Measurements from ENCODE around the gene IGFBP7.
"Not testable (repeated sequence)": the region's sequence is repeated elsewhere in the genome, so short reads cannot be mapped to it uniquely, and the experiment has no call there.

The IGFBP7 gene

GRCh38 chr4:57070461-57070860 lies 39.7 kb downstream of the IGFBP7 start:
- no peak for DNase-seq
- no peak for ATAC-seq

DNA sequence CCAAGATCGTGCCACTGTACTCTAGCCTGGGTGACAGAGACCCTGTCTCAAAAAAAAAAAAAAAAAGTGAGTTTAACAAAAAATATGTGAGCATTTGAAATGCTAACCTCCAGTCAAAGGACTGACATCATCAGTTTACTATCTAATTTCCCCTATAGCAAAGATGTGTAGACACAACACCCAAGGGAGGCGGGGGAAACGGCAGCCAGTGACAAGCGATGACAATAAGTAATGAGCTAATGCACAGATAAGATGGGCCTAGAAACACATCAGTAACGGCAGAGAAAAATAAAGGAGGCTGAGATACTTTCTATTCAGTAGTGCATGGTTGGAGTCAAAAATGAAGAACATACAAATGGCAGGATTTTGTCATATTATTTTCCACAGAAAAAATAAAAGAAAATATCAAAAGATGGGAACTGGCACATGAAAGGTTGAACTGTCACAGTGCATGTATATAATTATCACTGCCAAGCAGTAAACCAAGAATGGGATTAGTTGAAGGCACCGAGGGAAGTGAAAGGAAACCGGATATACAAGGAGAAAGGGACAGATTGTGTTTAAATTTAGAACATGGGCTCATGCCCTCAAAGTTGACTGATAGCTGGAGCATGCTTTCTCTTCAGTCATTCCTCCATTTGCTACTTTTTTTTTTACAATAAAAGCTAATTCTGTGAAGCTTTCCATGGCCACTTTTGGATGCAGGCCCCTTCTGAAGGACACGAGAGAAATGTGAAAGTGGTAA lies 41.8 kb downstream of the IGFBP7 start:
- DNase-seq, result no peak
- no peak for ATAC-seq

DNA sequence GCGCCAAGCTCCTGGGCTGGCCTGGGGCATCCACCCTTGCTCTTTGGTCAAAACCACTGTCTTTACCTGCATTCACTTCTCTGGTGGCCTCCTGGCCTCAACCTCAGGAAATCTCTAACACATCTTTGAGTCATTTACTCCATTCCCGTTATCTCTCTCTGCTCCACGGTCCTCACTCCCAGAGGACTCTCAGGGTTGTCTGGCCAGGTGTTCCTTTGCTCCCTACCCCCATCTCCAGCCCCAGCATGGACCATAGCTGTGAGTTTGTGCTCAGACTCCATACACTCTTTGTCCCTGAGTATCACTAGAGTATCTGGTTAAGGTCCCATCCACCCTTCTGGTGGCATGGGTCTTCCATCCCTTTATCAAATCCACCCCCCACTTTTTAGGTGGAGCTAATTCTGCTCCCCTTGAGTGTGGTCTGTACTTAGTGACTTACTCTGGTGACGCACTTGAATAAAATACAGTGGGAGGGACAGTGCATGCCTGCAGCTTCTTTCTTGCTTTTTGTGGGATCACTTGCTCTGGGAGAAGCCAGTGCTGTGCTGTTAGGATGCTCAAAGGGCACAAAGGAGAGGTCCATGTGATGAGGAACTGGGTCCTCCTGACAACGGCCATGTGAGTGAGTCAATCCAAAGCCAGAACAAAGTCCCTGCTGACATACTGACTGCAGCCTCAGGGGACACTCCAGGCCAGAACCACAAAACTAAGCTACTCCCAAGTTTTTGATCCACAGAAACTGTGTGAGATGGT lies 44.3 kb downstream of the IGFBP7 start:
- no peak for DNase-seq
- ATAC-seq, result no peak

DNA sequence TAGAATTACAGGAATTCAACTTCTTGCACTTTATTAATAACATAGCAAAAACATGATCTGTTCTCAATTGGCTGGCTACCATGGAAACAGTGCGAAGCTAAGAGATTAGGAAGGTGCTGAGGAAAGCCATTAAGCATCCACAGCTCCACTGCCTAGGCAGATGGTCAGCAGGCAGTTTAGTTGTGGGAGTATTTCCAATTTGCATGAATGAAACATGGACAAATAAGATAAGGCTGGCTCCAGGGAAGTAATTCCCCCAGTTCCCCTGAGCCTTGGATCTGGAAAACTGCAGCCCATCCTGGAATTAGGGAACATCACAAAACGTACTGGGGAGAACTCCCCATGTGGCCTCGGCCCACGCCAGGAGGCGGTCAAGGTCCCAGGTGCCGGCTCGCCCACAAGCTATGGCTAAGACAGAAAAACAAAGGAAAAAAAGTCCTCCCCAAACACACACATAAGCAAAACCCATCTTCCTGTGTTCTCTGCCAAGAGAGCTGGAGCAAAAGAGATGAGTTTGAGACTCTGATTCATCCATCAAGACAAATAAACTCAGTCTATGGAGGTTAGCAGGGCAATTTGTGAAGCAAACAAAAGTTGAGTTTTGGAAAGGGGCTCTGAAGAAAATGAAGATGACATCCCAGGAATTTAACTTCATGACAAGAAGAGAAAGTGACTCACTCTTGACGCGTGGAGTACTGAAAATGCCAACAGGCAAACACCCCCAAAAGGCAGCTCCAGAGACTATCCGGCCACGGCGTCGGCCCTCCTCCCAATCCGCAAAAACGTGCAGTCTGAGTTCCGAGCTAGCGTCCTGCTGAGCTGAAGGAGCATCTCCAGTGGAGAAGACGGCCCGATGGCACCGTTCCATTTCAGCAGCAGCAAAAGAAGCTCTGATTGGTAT lies 45.1 kb downstream of the IGFBP7 start:
- ATAC-seq, result no peak
- DNase-seq, result no peak

GRCh38 chr4:57064120-57064519 lies 46.1 kb downstream of the IGFBP7 start:
- DNase-seq, result no peak
- no peak for ATAC-seq

DNA sequence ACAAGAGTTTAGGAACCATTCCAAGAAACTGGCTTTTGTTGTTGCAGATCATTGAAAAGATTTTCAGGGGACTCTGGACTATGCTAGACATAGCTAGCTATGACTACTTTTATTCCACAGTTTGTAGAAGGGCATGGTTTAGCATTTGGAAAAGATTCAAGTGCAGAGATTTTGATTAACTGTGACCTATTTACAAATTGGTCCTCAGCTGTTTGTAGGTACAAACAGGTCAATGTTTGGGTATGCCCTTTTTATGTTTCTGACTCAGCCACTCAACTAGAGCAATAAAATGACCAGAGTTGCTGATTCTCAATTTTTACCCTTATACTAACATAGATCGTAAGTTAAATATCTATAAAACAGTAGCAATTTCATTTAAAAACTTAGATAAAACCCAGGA lies 46.7 kb downstream of the IGFBP7 start:
- DNase-seq (no peak), ATAC-seq (no peak)

DNA sequence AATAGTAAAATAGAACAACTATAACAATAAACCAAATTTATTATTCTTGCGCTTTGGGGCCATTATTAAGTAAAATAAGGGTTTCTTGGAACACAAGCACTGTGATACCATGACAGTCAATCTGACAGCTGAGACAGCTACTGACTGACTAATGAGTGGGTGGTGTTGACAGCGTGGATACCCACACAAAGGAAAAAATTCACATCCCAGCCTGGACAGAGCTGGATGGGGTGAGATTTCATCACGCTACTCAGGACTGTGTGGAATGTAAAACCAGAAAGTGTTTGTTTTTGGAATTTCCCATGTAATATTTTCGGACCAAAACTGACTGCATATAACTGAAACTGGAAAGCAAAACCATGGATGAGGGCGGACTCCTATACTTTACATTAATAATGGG lies 48.8 kb downstream of the IGFBP7 start:
- ATAC-seq (no peak), DNase-seq (no peak)

DNA sequence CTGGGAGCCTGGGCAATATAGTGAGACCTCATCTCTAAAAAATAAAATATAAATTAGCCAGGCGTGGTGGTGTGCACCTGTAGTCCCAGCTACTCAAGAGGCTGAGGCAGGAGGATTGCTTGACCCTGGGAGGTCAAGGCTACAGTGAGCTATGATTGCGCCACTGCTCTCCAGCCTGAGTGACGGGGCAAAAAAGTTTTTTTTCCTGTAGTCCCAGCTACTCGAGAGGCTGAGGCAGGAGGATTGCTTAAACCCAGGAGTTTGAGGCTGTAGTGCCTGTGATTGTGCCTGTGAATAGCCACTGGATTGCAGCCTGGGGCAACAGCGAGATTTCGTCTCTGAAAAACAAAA lies 49.5 kb downstream of the IGFBP7 start:
- DNase-seq, ATAC-seq: not testable (repeated sequence)

DNA sequence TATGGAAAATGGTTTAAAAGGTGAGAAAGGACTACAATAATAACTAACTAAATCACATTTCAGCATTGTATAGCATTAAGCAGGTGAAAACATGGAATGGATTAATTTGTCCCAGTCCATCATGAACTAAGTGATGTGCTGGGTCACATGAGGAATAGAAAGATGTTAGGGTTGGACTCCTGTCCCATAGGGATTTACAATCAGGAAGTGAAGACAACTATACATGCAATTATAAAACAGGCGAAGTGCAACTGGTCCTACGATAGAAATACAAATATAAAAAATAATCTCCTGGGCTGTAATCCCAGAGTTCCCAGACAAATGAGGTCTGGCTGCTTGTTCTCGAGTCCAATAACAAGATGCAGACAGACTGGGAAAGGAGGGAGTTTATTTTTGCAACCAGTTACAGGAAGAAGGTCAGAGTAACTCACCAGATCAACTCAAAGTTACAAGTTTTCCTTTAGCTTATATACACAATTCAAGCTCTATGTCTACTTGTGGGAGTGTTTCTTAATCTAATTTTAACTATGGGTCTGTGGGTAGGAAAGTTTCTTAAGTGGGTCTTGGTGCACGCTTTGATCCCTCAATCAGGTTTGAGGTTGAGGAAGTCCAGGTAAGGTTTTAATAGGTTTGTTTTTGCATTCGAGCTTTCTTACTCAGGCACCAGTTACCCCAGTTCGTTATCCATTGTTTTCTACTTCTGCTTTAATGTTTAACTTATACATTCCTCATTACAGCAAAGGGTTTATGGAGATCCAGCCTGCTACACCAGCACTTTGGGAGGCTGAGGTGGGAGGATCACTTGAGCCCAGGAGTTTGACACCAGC lies 50.1 kb downstream of the IGFBP7 start:
- ATAC-seq (no peak), DNase-seq (no peak)

DNA sequence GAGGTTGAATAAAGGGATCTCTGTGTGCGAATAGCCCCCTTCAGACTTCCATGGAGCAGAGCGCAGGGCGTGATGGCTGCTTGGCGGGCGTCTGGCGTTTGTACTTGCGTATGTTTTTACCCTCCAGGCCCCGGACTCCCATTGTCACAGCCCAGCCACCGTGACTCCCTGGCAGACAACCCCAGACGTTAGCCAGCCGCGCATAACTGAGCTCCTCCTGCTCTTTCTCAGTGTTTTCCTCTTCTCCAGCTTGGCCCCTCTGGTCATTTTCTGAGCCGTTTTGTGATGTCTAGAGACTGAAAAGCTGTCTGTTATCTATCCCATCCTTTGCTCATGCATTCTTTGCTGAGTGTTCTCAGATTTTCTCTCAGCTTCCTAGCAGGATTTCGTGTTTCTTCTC lies 54.3 kb downstream of the IGFBP7 start:
- DNase-seq, result no peak

DNA sequence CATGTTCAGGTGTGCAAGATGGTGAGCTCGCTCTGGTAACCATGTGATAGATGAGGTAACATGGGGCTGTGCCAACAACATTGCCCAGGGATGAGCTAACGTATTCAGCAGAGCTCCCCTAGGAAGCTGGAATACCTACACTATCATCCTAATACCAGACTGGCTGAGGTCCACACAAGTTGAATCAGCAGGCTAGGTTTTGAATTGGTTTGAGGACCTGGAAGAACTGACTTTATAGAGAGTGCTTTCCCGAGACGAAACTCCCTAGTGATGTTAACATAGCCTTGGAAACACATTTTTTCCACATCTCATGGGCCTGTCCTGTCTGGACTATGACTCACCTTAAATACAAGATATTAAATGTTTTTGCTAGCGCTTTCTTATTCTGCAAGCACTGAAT lies 56.7 kb downstream of the IGFBP7 start:
- ATAC-seq, result no peak

More for the DNA sequence above, 54.3 kb downstream of the IGFBP7 start:
- ATAC-seq, result no peak

DNA sequence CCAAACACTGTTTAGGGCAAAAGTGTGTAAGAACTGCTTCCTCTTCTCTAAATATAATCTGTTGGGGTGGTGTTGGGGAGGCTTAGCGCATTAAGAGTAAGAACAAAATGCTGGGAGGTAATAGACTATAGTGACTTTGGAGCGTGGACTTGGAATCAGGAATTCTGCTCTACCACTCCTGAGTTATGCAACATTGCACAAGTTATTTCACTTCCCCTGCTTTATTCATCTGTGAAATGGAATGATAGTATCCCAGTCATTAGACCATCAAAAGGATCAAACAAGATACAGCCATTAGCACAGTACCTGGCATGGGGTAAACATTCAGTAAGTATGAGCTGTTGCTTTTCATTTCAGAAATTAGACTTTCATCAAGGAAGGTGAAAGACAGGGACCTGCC lies 58.7 kb downstream of the IGFBP7 start:
- DNase-seq (no peak), ATAC-seq (no peak)

More for the DNA sequence above, 56.7 kb downstream of the IGFBP7 start:
- no peak for DNase-seq

DNA sequence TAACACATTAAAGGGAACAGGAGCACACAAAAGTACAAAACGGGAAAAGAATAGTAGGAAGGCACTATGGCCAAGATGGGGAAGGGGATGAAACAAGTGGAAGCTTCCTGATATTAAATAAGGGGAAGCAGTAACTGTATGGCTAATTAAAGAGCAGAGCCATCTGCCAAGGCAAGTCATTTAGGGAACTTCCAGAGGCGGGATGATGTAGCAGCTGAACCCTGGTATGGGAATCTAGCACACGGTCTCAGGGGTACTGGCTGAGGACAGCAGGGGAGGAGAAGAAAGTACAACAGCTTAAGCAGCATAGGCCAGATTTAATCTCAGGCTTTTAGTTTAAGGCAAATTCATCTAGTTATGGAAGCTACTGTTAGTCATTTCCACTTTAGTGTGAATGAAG lies 59.1 kb downstream of the IGFBP7 start:
- DNase-seq (no peak), ATAC-seq (no peak)

DNA sequence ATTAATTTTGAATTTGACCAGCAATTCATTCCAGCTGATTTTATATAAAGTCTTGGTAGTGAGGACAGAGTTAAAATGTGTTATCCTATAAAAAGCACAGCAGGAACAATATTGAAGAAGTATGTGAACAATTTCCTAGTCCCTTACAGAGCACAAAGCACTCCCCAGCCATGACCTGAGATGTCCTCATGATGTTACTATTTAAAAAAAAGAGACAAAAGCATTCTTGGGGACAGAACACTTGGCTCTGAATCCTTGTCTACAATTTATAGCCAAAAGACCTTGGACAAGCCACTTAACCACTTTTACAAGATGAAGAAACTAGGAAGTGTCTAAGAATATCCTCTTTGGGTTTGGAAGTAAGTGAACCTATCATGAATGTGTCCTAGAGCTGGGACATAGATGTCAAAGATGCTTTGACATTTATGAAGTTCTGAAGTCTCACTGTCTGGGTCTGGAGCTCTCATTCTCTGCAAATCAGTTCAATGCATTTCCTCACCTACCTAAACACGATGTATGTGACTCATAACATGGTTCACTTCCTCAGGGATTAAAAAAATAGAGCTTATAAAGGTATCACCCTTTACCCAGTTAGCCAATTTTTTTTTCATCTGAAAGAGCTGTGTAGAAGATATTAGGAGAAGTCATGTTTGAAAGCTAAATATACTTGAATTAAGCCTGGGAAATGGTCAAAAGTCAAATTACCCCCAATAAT lies 61.4 kb downstream of the IGFBP7 start:
- no peak for ATAC-seq
- no peak for DNase-seq

- ATAC-seq, DNase-seq: not testable (repeated sequence)
Observed at GRCh38 chr4:57047046-57047445, 63.1 kb downstream of the IGFBP7 start.

DNA sequence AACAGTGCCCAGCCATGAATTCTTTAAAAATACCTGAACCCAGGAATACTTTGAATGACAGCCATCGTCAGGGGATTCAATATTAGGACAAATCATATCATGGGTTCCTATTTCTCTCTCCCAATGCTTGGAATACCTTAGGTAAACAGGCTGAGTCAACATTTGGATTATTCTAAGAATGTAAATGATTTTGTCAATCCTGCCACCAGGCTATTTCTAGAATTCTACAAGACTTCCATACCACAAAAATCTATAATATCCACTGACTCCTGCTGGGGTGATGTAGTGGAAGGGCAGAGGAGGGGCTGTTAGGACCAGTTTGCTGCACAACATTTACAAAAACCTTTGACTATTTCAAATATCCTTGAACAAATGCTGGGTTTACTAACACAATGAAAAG lies 65.2 kb downstream of the IGFBP7 start:
- ATAC-seq (no peak), DNase-seq (no peak)

DNA sequence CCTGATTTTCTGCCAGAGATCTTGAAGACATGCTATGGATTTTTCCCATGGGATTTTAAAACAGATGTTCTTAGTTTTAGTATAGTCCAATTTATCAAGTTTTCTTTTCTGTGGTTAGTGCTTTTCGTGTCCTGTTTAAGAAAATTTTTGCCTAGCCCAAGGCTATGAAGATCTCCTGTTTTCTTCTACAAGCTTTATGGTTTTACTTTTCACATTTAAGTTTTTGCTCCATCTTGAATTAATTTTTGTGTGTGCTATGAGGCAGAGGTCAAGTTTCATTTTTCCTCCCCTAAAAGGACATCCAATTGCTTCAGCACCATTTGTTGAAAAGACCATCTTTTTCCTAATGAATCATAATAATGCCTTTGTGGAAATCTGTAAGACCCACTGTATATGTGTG lies 65.9 kb downstream of the IGFBP7 start:
- no peak for DNase-seq
- no peak for ATAC-seq

DNA sequence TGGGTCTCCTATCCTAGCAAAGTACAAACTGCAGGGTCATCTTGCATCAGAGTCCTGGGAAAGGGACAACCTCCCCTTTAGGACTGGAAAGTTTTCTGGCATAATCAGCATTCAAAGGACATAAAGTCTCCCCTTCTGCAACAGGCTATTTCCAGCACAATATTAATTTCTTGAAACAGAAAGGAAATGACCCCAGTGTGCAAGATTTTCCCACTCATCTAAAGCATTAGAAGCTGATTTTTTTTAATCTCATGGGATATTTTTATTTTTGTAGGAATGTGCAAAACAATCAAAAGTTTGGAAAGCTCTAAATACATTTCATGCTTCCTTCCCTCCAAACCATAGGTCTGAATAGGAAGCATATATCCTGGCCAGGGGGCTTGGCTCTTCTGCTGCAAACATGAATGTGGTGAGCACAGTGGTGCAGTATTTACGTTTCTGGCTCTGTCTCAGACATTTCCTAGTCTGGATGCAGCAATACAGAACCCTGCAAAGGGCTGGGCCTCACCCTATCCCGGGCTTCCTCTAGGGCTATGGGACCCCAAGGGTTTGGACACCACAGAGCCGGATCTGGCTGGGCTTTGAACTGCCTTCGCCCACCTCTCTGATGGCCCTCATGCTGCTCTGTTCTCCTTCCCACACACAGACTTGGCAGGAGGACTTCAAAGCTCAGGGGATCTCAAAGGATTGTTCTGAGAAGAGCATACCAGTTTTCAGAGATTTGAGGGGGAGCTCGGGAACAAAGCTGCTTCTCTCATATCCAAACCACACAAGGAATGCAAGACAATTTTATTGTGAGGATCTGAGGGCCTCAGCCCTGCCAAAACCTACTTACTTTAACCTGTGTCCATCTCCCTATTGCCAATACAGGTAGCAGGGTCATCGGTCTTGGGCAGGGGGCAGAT lies 66.6 kb downstream of the IGFBP7 start:
- DNase-seq (no peak), ATAC-seq (no peak)

DNA sequence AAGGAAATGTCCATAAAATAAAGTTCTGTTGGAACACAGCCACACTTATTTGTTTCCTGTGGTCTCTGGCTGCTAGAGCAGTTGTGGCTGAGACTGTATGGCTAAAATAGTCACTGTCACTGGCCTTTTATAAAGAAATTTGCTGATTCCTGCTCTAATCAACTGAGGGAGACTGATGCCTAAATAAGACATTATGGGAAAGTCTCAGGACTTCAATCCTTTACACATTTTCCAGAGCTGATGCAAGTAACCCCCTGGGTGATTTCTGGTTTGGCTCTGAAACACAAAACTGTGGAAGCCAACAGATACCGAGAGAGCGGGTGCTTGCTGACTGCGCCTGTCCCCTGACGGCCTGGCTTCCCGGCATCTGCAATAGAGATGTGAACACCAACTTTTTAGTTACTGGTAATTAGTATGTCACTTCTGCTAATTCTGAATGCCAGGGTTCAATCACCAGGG lies 67.4 kb downstream of the IGFBP7 start:
- no peak for DNase-seq
- no peak for ATAC-seq

- ATAC-seq (no peak), DNase-seq (no peak)
Observed at GRCh38 chr4:57041020-57041419, 69.2 kb downstream of the IGFBP7 start.

Measured in stimulated activated naive CD8-positive, alpha-beta T cell treated with anti-CD3 and anti-CD28 coated beads, Interleukin-15, Interleukin-2, amounts not matched to agents 100 U/mL and 50 U/mL, for 24 hours (primary cell).